AG10803 (cell line): ENCODE results near the gene HDAC10.

Experiments used
- DNase-seq: peaks from one replicate; pipeline ENCODE4 v3.0.0; 2010; ENCODE audit warnings: low read depth
- H3K4me3 ChIP-seq: 2 replicates; pipeline ENCODE4 v1.5.1; 2011; ENCODE audit warnings: mild to moderate bottlenecking, low read length, control low read depth
- TF ChIP-seq, protein P1 (sequence below): conservative IDR thresholded peaks from 2 replicates; pipeline ENCODE4 v1.5.1; 2011; ENCODE audit warnings: mild to moderate bottlenecking, low read length, control low read depth, inconsistent platforms

Gene HDAC10

DNA sequence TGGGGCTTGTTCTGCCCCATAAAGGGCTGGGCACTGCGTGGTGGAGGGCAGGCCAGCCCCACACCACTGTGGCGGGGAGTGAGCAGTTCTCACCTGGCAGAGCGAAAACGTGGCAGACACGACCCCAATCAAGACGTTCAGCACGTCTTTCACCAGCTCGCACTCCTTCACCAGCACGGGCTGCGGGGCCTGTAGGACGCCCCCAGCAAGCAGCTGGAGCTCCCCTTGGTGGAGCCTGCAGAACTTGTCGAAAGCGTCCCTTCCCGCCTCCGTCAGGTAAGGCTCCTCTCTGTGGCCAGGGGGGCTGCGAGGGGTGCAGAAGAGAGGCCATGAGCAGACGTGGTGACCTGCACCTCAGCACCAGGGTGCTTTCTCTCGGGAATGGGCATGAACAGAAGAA is 17.8 kb downstream of the HDAC10 start:
- TF ChIP-seq, protein P1, sequence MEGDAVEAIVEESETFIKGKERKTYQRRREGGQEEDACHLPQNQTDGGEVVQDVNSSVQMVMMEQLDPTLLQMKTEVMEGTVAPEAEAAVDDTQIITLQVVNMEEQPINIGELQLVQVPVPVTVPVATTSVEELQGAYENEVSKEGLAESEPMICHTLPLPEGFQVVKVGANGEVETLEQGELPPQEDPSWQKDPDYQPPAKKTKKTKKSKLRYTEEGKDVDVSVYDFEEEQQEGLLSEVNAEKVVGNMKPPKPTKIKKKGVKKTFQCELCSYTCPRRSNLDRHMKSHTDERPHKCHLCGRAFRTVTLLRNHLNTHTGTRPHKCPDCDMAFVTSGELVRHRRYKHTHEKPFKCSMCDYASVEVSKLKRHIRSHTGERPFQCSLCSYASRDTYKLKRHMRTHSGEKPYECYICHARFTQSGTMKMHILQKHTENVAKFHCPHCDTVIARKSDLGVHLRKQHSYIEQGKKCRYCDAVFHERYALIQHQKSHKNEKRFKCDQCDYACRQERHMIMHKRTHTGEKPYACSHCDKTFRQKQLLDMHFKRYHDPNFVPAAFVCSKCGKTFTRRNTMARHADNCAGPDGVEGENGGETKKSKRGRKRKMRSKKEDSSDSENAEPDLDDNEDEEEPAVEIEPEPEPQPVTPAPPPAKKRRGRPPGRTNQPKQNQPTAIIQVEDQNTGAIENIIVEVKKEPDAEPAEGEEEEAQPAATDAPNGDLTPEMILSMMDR: no peak
- H3K4me3 ChIP-seq: no peak overlapping the region
- no peak for DNase-seq

DNA sequence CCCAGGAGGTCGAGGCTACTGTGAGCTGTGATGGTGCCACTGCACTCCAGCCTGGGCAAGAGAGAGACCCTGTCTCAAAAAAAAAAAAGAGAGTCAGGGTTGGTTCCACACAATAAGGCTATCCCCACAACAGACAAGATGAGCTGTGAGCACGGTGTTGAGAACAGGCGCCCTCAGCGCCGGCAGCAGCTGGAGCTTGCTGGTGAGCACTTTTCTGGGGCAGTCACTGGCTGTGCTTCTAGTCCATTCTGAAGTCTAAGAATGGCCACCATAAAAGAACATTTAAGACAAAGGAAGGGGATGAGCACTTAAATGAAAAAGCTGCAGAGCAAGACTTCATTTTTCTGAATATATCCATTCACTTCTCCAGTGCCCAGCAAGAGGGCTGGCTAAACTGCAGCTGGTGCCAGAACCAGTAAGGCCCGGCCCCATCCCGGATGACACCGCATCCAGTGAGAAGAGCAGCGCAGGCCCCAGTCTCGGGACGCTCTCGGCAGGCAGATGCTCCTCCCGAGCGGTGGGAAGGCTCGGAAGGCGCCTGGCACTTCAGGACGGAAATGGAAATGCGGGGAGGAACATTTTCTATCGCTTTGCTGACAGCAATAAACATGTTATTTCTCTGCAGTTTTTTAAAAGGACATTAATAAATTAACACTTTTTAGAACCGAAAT is 18.4 kb downstream of the HDAC10 start:
- H3K4me3 ChIP-seq: no peak overlapping the region
- DNase-seq: no peak
- TF ChIP-seq, protein P1: no peak

DNA sequence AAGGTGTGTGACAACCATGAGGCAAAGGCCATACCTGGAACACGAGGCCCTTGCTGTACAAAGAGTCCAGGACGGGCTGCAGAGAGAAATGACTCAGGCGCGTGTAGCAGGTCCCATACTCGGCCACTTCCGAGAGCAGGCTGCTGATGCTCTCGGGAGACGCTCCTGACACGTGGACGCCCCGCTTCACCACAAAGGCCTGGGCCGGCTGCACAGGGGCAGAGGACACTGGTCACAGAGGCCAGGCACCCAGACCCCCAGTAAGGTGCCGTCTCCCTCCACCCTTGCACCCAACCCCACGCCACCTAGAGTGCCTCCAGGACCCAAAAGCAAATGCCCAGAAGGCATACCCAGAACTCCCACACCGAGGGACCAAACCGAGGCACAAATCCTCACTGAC is 21.7 kb downstream of the HDAC10 start:
- TF ChIP-seq, protein P1: no peak
- no peak overlapping the region for H3K4me3 ChIP-seq
- no peak for DNase-seq

DNA sequence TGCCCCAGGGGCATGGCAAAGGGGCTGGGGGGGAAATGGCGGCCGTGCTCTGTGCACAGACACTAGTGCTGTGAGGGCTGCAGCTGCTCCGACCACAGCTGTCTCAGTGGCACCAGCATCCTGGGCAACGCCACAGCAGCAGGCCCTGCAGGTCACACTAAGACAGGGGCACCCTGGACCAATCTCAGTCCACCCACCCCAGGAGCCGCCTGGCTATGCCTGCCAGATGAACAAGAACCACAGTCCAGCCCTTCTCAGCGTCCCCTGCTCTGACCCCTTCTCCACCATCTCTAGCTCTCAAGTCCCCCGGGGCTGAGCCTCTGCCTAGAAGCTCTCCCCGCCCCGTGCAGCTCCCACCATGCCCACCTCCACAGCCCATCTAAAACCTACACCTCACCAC is 22.7 kb downstream of the HDAC10 start:
- TF ChIP-seq, protein P1: no peak
- no peak overlapping the region for H3K4me3 ChIP-seq
- no peak for DNase-seq

DNA sequence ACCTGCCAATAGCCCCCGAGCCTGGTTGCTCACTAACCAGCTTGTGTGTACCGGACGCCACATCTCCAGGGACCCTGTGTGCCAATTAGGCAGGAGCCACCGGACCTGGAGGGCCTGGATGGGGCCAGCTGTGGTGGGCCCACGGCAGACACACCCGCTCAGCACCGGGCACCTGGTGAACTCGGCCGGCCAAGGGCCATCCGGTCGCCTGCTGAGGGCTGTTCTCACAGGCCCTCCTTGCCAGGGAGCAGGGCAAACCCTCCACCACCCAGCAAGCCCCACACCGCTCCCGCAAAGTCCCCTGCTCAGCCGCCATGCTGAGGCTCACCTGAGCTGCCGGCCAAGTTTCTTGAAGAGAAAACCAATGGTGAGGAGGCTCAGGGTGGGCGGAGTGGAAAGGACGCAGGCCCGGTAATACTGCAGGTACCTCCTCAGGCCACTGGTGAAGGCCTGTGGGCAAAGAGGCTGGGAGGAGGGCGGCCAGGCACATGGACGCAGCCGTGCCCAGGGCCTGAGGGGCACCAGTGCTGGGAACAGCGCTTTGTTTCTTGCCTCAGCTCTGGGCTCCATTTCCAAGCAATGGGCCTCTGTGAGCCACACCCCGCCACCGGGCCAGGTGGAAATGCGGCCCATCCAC is 23.4 kb downstream of the HDAC10 start:
- H3K4me3 ChIP-seq: no peak overlapping the region
- no peak for DNase-seq
- TF ChIP-seq, protein P1: no peak

DNA sequence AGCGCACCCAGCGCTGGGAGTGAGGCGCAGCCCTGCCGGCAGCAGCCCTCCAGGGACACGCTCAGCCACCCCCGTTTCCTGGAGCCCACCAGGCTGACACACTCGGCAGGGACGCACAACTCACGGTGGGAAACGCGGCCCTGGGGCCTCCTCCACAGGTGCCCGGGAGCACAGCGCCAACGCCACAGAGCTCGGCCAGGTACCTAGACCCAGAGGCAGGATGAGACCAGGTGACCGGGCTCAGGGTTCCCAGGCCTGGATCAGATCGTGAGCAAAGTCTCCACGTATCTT is 24.2 kb downstream of the HDAC10 start:
- DNase-seq: no peak
- no peak overlapping the region for H3K4me3 ChIP-seq
- TF ChIP-seq, protein P1: no peak

DNA sequence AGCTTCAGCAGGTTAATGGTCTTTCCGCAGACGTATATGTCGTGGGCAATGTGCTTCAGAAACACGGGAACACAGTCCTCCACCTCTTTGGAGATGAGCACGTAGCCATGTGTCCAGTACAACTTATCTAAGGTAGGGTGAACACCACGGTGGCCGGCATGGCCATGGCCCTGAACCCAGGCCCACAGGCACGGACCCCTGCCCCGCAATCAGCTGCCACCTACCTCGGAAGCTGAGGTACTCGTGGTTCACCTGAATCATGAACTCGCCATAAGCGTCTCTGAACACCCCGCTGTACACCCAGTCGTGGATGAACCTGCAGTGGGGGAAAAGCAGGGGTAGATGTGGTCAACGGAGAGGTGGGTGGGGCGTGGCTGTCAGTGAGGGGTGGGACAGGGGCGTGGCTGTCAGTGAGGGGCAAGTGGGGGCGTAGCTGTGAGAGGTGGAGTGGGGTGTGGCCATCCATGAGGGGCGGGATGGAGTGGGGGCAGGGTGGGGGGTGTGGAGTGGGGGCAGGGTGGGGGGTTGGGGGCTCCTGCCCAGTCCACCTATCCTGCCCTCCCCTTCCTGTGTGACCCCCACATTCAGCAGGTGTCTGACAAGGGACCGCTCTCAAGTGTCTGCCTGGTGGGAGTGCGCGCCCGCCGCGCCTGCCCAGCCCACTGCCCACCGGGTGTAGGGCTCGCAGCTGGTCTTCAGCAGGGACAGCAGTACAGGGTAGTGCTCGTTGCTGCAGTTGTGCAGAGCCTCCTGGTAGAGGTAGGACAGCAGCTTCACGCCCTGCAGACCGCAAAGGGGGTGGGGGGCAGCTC is 24.8 kb downstream of the HDAC10 start:
- DNase-seq: no peak
- TF ChIP-seq, protein P1: no peak
- no peak overlapping the region for H3K4me3 ChIP-seq
